OCI-LY1 (cell line): ENCODE results near the gene DISP1.

Experiments used
- H2AFZ ChIP-seq: fragments of 200-600 bp; sonication (generic), shearing (Covaris generic); 2 replicates; pipeline ENCODE4 v1.6.0; 2014; ENCODE audit warnings: antibody characterized with exemption, mild to moderate bottlenecking, low read length
- H3F3A ChIP-seq: fragments of 200-600 bp; sonication (generic), shearing (Covaris generic); 2 replicates; pipeline ENCODE4 v1.6.0; 2014; ENCODE audit warnings: mild to moderate bottlenecking, antibody characterized with exemption, low read length, moderate library complexity; ENCODE audit not compliant: insufficient read depth
- H3K27ac ChIP-seq: fragments of 200-600 bp; sonication (generic); 2 replicates; pipeline ENCODE4 v1.5.1; 2014; ENCODE audit warnings: low read length, mixed run types, mild to moderate bottlenecking, low read depth; ENCODE audit not compliant: poor library complexity, severe bottlenecking
- H3K27me3 ChIP-seq: fragments of 200-600 bp; sonication (generic); 2 replicates; pipeline ENCODE4 v1.6.0; 2014; ENCODE audit warnings: antibody characterized with exemption, mild to moderate bottlenecking, low read length, moderate library complexity; ENCODE audit not compliant: insufficient read depth
- H3K36me3 ChIP-seq: fragments of 200-600 bp; sonication (generic); 2 replicates; pipeline ENCODE4 v1.6.1; 2014; ENCODE audit warnings: mild to moderate bottlenecking, antibody characterized with exemption, low read length, moderate library complexity, mixed read lengths; ENCODE audit not compliant: insufficient read depth
- H3K4me1 ChIP-seq: fragments of 200-600 bp; sonication (generic); 2 replicates; pipeline ENCODE4 v1.5.1; 2014; ENCODE audit warnings: mild to moderate bottlenecking, low read length, moderate library complexity; ENCODE audit not compliant: insufficient read depth, severe bottlenecking
- H3K4me2 ChIP-seq: fragments of 200-600 bp; sonication (generic), shearing (Covaris generic); 2 replicates; pipeline ENCODE4 v1.6.1; 2014; ENCODE audit warnings: low read length
- H3K4me3 ChIP-seq: fragments of 200-600 bp; sonication (generic); 2 replicates; pipeline ENCODE4 v1.5.1; 2014; ENCODE audit warnings: low read length, low read depth, mild to moderate bottlenecking, mixed read lengths; ENCODE audit not compliant: poor library complexity, severe bottlenecking
- H3K79me2 ChIP-seq: fragments of 200-600 bp; shearing (Covaris generic); 2 replicates; pipeline ENCODE4 v1.6.1; 2016; ENCODE audit warnings: mixed run types, low read length, mixed read lengths; ENCODE audit not compliant: insufficient read depth
- H3K9ac ChIP-seq: fragments of 200-600 bp; sonication (generic), shearing (Covaris generic); 2 replicates; pipeline ENCODE4 v1.6.1; 2014; ENCODE audit warnings: mild to moderate bottlenecking, low read length, mixed read lengths
- H3K9me2 ChIP-seq: fragments of 200-600 bp; sonication (generic), shearing (Covaris generic); 2 replicates; pipeline ENCODE4 v1.6.1; 2014; ENCODE audit warnings: low read depth, mild to moderate bottlenecking, low read length, mixed read lengths
- H3K9me3 ChIP-seq: fragments of 200-600 bp; shearing (Covaris generic); 2 replicates; pipeline ENCODE4 v1.6.1; 2014; ENCODE audit warnings: low read length, mixed read lengths
- H4K20me1 ChIP-seq: fragments of 200-600 bp; sonication (generic), shearing (Covaris generic); 2 replicates; pipeline ENCODE4 v1.6.0; 2016; ENCODE audit warnings: mild to moderate bottlenecking, low read length; ENCODE audit not compliant: insufficient read depth
- EZH2 ChIP-seq: fragments of 200-600 bp; sonication (generic), shearing (Covaris generic); IDR thresholded peaks from 2 replicates; pipeline ENCODE4 v1.8.0; 2017; ENCODE audit warnings: borderline replicate concordance, mixed run types, mild to moderate bottlenecking, antibody characterized with exemption, low read length, moderate library complexity, mixed read lengths
- TF ChIP-seq, protein P1 (sequence below): fragments of 200-600 bp; sonication (generic), shearing (Covaris generic); IDR thresholded peaks from 2 replicates; pipeline ENCODE4 v1.5.1; 2017; ENCODE audit warnings: mild to moderate bottlenecking, antibody characterized with exemption, low read length, moderate library complexity, mixed read lengths

DISP1 gene

DNA sequence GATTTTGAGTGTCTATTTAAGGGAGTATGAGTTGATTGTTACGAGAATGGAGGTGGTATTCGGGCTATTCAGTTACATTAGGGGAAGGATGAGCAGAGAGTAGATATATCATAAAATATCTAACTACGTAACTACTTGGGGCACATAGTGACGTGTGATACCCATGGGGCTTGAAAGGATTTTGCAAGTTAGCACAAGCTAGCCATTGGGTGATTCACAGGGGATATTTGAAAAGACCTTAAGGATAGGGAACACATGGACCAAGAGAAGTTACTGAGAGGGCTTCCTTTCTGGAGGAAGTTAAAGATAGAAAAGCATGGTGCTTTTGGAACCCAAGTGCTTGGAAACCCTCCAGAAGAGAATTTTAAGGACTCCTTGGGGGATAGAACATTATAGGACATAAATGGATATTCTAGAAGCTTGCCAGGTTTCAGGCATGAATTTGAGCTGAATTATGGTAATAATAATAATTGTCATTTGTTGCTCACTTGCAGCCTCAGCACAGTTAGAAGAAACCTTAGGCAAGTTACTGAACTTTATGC lies 5.4 kb downstream of the DISP1 start:
- H3K4me1 ChIP-seq = peaks cover 12% of the 10 kb centered on the region
- H3K79me2 ChIP-seq = no peaks in the 10 kb centered on the region
- H3F3A ChIP-seq = no peaks in the 10 kb centered on the region
- no peak overlapping the region for H3K9ac ChIP-seq
- H3K4me2 ChIP-seq = no peak overlapping the region
- no peak overlapping the region for H3K27ac ChIP-seq
- H3K9me2 ChIP-seq = no peaks in the 10 kb centered on the region
- H2AFZ ChIP-seq = no peak overlapping the region
- H4K20me1 ChIP-seq = no peaks in the 10 kb centered on the region
- no peak overlapping the region for H3K4me3 ChIP-seq
- H3K36me3 ChIP-seq = no peaks in the 10 kb centered on the region
- no peaks in the 10 kb centered on the region for H3K27me3 ChIP-seq
- no peaks in the 10 kb centered on the region for H3K9me3 ChIP-seq
- TF ChIP-seq, protein P1, sequence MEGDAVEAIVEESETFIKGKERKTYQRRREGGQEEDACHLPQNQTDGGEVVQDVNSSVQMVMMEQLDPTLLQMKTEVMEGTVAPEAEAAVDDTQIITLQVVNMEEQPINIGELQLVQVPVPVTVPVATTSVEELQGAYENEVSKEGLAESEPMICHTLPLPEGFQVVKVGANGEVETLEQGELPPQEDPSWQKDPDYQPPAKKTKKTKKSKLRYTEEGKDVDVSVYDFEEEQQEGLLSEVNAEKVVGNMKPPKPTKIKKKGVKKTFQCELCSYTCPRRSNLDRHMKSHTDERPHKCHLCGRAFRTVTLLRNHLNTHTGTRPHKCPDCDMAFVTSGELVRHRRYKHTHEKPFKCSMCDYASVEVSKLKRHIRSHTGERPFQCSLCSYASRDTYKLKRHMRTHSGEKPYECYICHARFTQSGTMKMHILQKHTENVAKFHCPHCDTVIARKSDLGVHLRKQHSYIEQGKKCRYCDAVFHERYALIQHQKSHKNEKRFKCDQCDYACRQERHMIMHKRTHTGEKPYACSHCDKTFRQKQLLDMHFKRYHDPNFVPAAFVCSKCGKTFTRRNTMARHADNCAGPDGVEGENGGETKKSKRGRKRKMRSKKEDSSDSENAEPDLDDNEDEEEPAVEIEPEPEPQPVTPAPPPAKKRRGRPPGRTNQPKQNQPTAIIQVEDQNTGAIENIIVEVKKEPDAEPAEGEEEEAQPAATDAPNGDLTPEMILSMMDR = no peak
- TF ChIP-seq EZH2 = no peak

DNA sequence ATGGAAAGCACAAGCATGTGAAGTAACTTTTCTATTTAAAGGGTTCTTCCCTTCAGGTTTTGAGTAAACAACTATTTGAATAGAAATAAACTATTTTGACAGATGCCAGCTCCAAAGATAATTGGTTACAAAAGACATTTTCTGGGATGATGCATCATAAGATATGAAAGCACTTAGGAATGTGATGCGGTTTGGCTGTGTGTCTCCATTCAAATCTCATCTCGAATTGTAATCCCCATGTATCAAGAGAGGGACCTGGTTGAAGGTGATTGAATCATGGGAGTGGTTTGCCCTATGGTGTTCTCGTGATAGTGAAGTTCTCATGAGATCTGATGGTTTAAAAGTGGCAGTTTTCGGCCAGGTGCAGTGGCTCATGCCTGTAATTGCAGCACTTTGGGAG lies 6.4 kb downstream of the DISP1 start:
- no peaks in the 10 kb centered on the region for H3K27me3 ChIP-seq
- H3K36me3 ChIP-seq = no peaks in the 10 kb centered on the region
- no peak overlapping the region for H3K27ac ChIP-seq
- H2AFZ ChIP-seq = no peak overlapping the region
- no peak overlapping the region for H3K4me2 ChIP-seq
- no peaks in the 10 kb centered on the region for H4K20me1 ChIP-seq
- TF ChIP-seq, protein P1 = no peak
- TF ChIP-seq EZH2 = no peak
- no peak overlapping the region for H3K4me3 ChIP-seq
- no peaks in the 10 kb centered on the region for H3K9me2 ChIP-seq
- H3K9me3 ChIP-seq = no peaks in the 10 kb centered on the region
- H3K4me1 ChIP-seq = peaks cover 4% of the 10 kb centered on the region
- no peaks in the 10 kb centered on the region for H3K79me2 ChIP-seq
- no peak overlapping the region for H3K9ac ChIP-seq
- no peaks in the 10 kb centered on the region for H3F3A ChIP-seq

DNA sequence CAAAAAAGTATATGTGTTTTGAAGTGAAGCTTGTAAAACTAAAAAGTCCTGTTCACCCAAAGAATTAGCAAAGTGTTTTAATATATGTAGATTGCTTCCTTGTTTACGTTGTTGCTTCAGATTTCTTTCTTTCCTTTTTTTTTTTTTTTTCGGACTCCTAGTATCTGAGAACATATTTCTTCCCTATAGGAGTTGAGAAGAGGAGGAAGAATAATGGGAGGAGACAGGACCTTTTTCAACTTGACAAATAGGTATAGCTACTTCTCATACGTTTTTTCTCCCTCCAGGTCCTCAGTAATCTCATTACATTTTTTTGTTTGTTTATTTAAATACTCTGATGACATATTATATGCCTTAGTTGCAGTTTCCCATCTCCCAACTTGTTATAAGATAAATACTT lies 8.9 kb downstream of the DISP1 start:
- H3K4me2 ChIP-seq = no peak overlapping the region
- H3K4me1 ChIP-seq = no peaks in the 10 kb centered on the region
- no peaks in the 10 kb centered on the region for H3K36me3 ChIP-seq
- H3K27me3 ChIP-seq = no peaks in the 10 kb centered on the region
- no peaks in the 10 kb centered on the region for H3K9me3 ChIP-seq
- H3K79me2 ChIP-seq = no peaks in the 10 kb centered on the region
- H3K4me3 ChIP-seq = no peak overlapping the region
- TF ChIP-seq, protein P1 = no peak
- TF ChIP-seq EZH2 = no peak
- H3K27ac ChIP-seq = no peak overlapping the region
- H4K20me1 ChIP-seq = no peaks in the 10 kb centered on the region
- H3F3A ChIP-seq = no peaks in the 10 kb centered on the region
- H3K9me2 ChIP-seq = no peaks in the 10 kb centered on the region
- no peak overlapping the region for H3K9ac ChIP-seq
- H2AFZ ChIP-seq = no peak overlapping the region
